Activated naive CD4-positive, alpha-beta T cell treated with anti-CD3 and anti-CD28 coated beads for 36 hours (primary cell): Measurements from ENCODE around the gene BAG5. TPM values are rescaled to one million over a fixed set of nuclear protein-coding genes. Genes with fewer than 3 reads are reported as not detected.
A peak's percentile ranks its signal among the peaks of the same experiment; 100 is the strongest.

ENCODE experiments used
- CTCF ChIA-PET: fragments of 350-600 bp; sonication (Branson Sonifier 250); formaldehyde crosslinking; loops from one replicate; lab custom pipeline; 2021; ENCODE audit warnings: antibody characterized with exemption; lab: Charles Lee
- DNase-seq: peaks from one replicate; pipeline ENCODE4 v3.0.0-alpha.2; 2020
- H3K27ac Mint-ChIP-seq: one replicate; pipeline ENCODE4 v1.8.0; 2021; ENCODE audit warnings: mild to moderate bottlenecking, mixed read lengths
- H3K27me3 Mint-ChIP-seq: one replicate; pipeline ENCODE4 v1.8.0; 2021; ENCODE audit warnings: low read depth, mixed read lengths
- H3K36me3 Mint-ChIP-seq: one replicate; pipeline ENCODE4 v1.8.0; 2021; ENCODE audit warnings: low read depth, mixed read lengths
- H3K4me1 Mint-ChIP-seq: one replicate; pipeline ENCODE4 v1.8.0; 2021; ENCODE audit warnings: low read depth, mixed read lengths
- H3K4me3 Mint-ChIP-seq: one replicate; pipeline ENCODE4 v1.8.0; 2021; ENCODE audit warnings: mild to moderate bottlenecking, moderate library complexity, mixed read lengths
- H3K9me3 Mint-ChIP-seq: one replicate; pipeline ENCODE4 v1.8.0; 2021; ENCODE audit warnings: mixed read lengths
- intact Hi-C: fragments of 100-400 bp; cut with micrococcal nuclease; formaldehyde crosslinking; loops from one replicate; pipeline ENCODE4 v1.15.1; 2023
- total RNA-seq, 2 experiments: library from RNA; stranded (reverse); gene quantifications; one replicate each; pipeline ENCODE4 v1.2.3, GENCODE V29; 2021

Gene BAG5
- total RNA-seq, 2 experiments from 2014 or later = 15.5 to 16.6 TPM

GRCh38 chr14:103561381-103562178 is 877 bp downstream of the BAG5 start:
- intact Hi-C loops = loop anchor here (2.0 to 5.0 kb wide), 5 partner anchors 33 to 361 kb away; partner anchors contain the start of genes KLC1, MARK3, TRMT61A and XRCC3
- peaks cover 71% of the 10 kb centered on the region for H3K4me1 Mint-ChIP-seq
- CTCF ChIA-PET = interaction anchor here (0.9 to 1.6 kb wide), 3 partner anchors 10 to 43 kb away, joined by 3 to 8 read pairs (median 4); no protein-coding TSS in a partner anchor

DNA sequence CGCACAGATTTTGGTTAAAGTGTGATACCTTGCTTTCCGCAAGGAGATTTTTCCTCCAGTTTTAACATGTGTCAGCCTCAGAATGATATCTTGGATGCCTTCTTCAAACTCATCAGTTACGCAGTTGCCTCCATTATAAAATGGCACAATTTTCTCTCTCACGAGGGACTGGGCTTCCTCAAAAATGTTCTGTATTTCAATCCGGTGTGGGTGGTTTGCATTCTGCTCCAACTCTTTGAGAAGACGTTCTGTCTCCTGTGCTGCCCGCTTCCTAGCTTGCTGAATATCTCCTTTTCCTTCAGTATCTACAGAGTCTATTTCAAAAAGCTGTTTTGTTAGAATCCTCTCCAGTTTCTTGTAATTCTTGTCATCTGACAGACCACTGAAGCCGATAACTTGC is 1.8 kb downstream of the BAG5 start:
- intact Hi-C loops = loop anchor here (5.0 kb wide), 2 partner anchors 173 to 362 kb away; partner anchors contain the start of gene MARK3
- peaks cover 63% of the 10 kb centered on the region for H3K4me1 Mint-ChIP-seq

More at GRCh38 chr14:103561381-103562178, 877 bp downstream of the BAG5 start:
- Mint-ChIP-seq H3K27ac (peak overlapping the region; percentile 91), H3K4me3 (peak overlapping the region; percentile 89), H3K27me3 (no peaks in the 10 kb centered on the region), H3K9me3 (no peaks in the 10 kb centered on the region), H3K36me3 (peaks cover 21% of the 10 kb centered on the region)
- DNase-seq = peak; percentile 59

GRCh38 chr14:103559766-103560165 is 2.7 kb downstream of the BAG5 start:
- Mint-ChIP-seq H3K4me1 (peaks cover 63% of the 10 kb centered on the region), H3K4me3 (no peak overlapping the region), H3K27ac (no peak overlapping the region), H3K27me3 (no peaks in the 10 kb centered on the region), H3K9me3 (no peaks in the 10 kb centered on the region), H3K36me3 (peaks cover 25% of the 10 kb centered on the region)
- CTCF ChIA-PET = interaction anchor here (0.7 to 1.8 kb wide), 2 partner anchors 60 to 108 kb away, joined by 3 to 4 read pairs; no protein-coding TSS in a partner anchor
- intact Hi-C loops = loop anchor here (5.0 kb wide), 2 partner anchors 172 to 363 kb away; partner anchors contain the start of gene MARK3
- no peak for DNase-seq

More for the DNA sequence above, 1.8 kb downstream of the BAG5 start:
- H3K27me3 Mint-ChIP-seq = no peaks in the 10 kb centered on the region
- peaks cover 21% of the 10 kb centered on the region for H3K36me3 Mint-ChIP-seq
- peak overlapping the region; percentile 91 for H3K27ac Mint-ChIP-seq
- H3K9me3 Mint-ChIP-seq = no peaks in the 10 kb centered on the region
- DNase-seq = no peak
- peak overlapping the region; percentile 89 for H3K4me3 Mint-ChIP-seq
- CTCF ChIA-PET = interaction anchor here (0.9 to 1.4 kb wide), 2 partner anchors 36 to 42 kb away, joined by 3 to 8 read pairs; no protein-coding TSS in a partner anchor

DNA sequence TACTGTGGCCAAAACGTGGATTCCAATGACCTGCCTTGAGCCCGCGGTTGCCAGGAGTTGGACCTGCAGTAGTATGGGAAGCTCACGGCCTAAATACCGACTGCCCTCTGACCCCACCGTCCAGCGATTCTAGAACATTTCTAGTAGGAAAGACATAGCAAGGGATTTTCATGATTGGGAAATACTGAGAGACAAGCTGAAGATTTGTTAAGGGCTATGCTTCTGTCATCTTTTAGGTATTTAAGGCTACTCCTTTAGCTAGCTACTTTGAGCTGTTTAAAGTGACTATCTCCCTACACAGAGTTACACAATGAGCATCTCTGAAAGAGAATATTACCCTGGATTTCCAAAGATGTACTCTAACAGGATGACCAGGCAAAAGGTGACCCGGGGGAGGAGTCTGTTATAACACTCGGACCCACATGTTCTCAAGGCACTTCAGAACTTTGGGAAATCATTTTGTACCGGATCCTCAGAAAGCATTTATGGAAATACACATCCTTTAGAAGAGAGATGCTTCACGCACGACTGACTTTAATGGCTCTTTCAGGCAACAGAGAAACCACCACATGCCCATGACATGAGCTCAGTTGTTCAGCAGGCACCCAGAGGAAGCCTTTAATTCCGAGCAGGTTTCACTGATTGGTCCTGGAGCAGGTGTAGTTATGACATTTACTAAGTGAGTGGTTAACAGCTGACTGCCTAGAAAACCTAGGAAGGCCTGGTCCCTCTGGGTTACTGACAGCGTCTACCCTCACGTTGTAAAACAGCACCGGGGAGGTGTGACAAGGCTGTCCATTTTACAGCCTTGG is 4.2 kb downstream of the BAG5 start:
- Mint-ChIP-seq H3K4me1 (peaks cover 51% of the 10 kb centered on the region), H3K36me3 (peaks cover 25% of the 10 kb centered on the region), H3K4me3 (no peak overlapping the region), H3K27ac (peak overlapping the region; percentile 53), H3K27me3 (no peaks in the 10 kb centered on the region), H3K9me3 (no peaks in the 10 kb centered on the region)
- no peak for DNase-seq
- intact Hi-C loops = no loop called here
- CTCF ChIA-PET = interaction anchor here (0.6 to 1.8 kb wide), 4 partner anchors 11 to 58 kb away, joined by 3 to 5 read pairs (median 4); no protein-coding TSS in a partner anchor

DNA sequence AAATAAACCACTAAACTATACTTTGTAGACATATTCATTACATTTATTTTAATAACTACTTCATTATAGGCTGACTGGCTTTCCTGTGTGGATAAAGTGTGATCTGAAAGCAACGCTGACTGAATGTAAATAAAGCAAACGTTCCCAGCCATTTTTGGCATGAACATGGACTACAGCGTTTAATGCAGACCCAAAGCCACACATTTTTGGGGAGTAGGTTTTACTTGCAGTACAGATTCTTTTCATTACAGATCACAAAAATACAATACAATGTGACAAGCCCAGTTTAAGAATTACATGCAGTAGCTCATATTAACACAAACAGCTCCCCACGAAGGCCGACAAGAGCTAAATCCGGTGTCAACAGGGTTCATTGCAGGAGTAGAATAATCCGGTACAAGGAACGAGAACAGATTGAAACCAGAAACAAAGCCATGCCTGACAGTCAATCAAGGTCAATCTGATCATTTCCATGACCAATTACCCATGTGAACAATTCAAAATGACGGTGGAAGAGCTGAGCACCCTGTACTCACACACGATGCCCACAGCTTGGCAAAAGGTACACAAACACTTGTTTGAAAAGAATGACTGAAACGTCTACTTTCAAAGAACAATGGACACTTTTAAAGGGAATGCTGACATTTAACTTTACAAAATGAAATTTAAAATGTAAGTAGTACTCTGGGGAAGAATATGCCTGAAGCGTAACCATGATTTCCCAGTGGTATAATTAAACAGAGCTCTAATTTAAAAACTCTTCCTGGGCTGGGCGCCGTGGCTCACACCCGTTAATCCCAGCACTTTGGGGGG is 5.3 kb downstream of the BAG5 start:
- intact Hi-C loops = no loop called here
- CTCF ChIA-PET = interaction anchor here (1.1 kb wide), 1 partner anchor 11 kb away, joined by 3 read pairs; no protein-coding TSS in a partner anchor
- Mint-ChIP-seq H3K9me3 (no peaks in the 10 kb centered on the region), H3K27me3 (no peaks in the 10 kb centered on the region), H3K4me3 (no peak overlapping the region), H3K36me3 (peaks cover 25% of the 10 kb centered on the region), H3K27ac (peak overlapping the region; percentile 53), H3K4me1 (peaks cover 51% of the 10 kb centered on the region)
- DNase-seq = no peak

GRCh38 chr14:103555559-103556337 is 6.7 kb downstream of the BAG5 start:
- intact Hi-C loops = no loop called here
- H3K9me3 Mint-ChIP-seq = no peaks in the 10 kb centered on the region
- no peak for DNase-seq
- CTCF ChIA-PET = interaction anchor here (1.1 kb wide), 1 partner anchor 12 kb away, joined by 3 read pairs; no protein-coding TSS in a partner anchor
- peaks cover 39% of the 10 kb centered on the region for H3K4me1 Mint-ChIP-seq
- peaks cover 21% of the 10 kb centered on the region for H3K36me3 Mint-ChIP-seq
- no peak overlapping the region for H3K4me3 Mint-ChIP-seq
- H3K27me3 Mint-ChIP-seq = no peaks in the 10 kb centered on the region
- H3K27ac Mint-ChIP-seq = no peak overlapping the region

DNA sequence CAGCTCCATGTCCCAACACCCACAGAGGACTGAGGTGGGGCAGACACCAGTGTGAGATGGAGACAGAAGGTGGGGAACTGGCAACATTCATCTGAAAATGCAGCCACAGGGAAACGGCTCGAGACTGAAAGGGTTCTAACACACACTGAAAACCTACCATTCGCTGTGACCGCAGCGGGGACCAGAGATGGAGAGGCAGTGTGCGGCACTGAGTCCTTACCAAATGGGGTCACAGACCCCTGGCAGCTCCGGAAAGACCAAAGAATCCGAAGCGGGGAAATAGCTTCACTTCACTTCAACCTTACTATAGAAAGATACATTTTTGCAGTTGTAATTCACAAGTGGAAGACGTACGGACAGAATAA is 9.6 kb downstream of the BAG5 start:
- Mint-ChIP-seq H3K27ac (no peak overlapping the region), H3K9me3 (no peaks in the 10 kb centered on the region)
- CTCF ChIA-PET = interaction anchor here (1.4 kb wide), 1 partner anchor 34 kb away, joined by 4 read pairs; no protein-coding TSS in a partner anchor

DNA sequence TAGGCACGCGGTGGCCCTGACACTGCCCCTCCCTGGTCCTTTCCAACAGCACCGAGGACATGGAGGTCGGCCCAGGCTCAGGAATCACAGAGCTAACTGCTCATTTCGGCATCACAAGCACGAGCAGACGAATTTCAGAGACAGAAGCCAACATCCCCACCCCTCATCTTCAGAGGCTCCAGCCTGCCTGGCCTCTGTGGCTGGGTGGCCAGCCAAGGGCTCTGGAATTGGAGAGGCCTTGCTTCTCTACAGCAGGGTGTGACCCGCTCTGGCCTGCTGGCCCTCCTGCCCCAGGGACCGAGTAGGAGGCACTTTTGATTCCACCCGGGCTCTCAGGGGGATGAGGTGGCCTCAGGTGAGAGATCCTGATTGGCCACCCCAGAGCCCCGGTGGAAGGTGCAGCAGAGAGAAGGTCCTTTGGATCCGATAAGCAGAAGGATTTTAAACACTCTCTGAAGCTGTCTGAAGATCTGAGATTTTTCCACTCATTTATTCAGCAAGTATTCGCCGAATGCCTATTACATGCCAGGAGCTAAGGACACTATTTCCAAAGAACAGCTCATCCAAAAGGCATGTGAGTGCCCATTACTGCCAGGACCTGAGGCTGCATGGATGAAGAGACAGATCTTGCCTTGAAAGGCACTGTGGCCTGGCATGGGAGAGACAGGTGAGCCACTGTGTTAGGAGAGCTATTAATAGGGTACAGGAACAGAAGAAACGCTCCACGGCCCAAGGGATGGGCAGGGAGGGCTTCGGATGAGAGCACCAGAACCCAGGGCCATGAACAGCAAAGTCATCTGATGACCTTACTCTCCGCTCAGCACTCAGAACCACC is 10.2 kb downstream of the BAG5 start:
- H3K4me3 Mint-ChIP-seq = no peak overlapping the region
- H3K27me3 Mint-ChIP-seq = no peaks in the 10 kb centered on the region
- H3K4me1 Mint-ChIP-seq = peaks cover 6% of the 10 kb centered on the region
- no peak for DNase-seq
- peaks cover 4% of the 10 kb centered on the region for H3K36me3 Mint-ChIP-seq
- no peak overlapping the region for H3K27ac Mint-ChIP-seq
- H3K9me3 Mint-ChIP-seq = no peaks in the 10 kb centered on the region
- CTCF ChIA-PET = interaction anchor here (1.2 to 1.4 kb wide), 2 partner anchors 10 to 33 kb away, joined by 4 read pairs; partner anchors contain the start of genes BAG5 and COA8
- intact Hi-C loops = no loop called here

More for the DNA sequence above, 9.6 kb downstream of the BAG5 start:
- no peaks in the 10 kb centered on the region for H3K27me3 Mint-ChIP-seq
- DNase-seq = no peak
- H3K36me3 Mint-ChIP-seq = peaks cover 4% of the 10 kb centered on the region
- intact Hi-C loops = no loop called here
- no peak overlapping the region for H3K4me3 Mint-ChIP-seq
- peaks cover 11% of the 10 kb centered on the region for H3K4me1 Mint-ChIP-seq

GRCh38 chr14:103551338-103551762 is 11.1 kb downstream of the BAG5 start:
- Mint-ChIP-seq H3K4me3 (no peak overlapping the region), H3K9me3 (no peaks in the 10 kb centered on the region), H3K4me1 (peaks cover 3% of the 10 kb centered on the region), H3K36me3 (peaks cover 4% of the 10 kb centered on the region), H3K27ac (no peak overlapping the region), H3K27me3 (no peaks in the 10 kb centered on the region)
- CTCF ChIA-PET = interaction anchor here (1.1 to 1.2 kb wide), 2 partner anchors 11 to 33 kb away, joined by 3 to 4 read pairs; partner anchors contain the start of genes BAG5 and COA8
- no peak for DNase-seq
- intact Hi-C loops = no loop called here
